SKM-1 treated with dmso at 0.1 percent for 144 hours (cell line): ENCODE data around the gene TNS1.

Experiments
- DNase-seq: peaks from one replicate; lab custom pipeline; 2025; ENCODE audit not compliant: unreplicated experiment; lab: John Stamatoyannopoulos, UW

The TNS1 gene

DNA sequence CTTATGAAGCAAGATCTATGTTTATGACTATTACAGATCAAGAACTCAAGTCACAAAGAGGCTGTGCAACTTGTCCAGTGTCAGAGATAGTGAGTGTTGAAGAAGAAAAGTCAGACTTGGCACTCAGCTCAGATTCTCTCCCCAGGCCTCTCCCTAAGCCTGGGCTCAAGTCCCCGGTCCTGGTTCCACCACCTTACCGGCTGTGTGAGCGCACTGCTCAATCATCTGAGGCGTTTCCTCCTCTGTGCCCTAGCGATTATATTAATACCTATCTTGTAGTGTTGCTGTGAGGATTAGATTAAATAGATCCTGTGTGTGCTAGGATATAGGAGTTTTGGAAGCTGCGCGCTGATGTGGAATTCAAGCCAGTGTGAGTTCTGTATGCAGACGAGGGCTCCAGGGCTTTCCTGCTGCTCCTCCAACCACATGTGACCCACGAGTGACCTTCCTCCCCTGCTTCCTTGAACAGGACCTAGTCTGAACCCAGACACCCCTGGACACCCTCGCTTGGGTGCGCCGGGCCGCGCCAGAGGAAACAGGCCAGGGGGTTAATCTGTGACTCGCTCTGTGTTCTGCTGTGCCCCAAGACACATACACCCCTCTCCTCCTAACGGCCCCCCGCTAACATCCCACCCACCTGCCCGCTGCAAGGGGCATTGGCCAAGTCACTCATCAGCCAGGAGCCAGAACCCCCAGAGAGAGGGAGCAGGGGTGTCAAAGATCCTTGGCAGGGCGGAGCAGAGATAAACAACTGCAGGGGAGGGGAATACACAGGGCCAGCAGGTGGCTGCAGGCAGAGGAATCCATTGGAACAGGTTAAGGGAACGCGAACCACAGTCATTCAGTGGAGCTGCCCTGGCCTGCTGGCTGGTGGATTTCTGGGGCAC, 38.3 kb downstream of the TNS1 start:
- no peak for DNase-seq

DNA sequence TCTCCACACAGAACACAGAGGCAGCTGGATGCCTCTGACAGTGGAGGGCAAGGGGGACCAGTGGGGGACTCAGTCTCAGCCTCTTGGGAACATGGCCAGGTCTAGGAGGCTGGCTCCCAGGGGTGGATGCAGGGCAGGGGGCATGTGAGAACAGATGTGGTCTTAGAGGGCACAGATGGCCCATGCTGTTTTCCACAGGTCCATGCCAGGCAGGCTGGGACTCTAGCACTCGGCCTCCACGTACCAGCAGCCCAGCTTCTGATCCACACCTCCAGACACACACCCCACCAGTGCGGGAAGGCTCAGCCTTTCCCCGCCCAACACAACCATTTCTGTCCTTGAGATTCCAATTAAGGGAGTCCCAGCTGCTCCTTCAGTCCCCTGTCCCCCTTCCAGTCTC, 42.4 kb downstream of the TNS1 start:
- DNase-seq = no peak

DNA sequence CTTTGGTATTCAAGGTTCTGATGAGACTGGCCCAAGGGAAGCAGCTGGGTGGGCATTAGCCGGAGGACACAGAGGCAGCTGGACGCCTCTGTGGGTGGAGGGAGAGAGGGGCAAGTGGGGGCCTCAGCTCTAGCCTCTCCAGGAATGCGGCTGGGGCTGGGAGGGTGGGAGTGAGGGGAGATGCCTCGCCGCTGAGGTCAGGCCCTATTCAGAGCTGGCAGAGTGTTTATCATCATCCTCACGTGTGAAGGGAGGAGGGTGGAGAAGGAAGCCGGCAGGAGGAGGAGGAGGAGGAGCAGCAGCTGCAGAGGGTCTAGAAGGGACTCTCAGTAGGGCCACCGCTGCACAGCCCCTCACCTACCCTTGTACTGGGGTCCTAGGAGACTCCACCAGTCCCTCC, 43.1 kb downstream of the TNS1 start:
- no peak for DNase-seq

DNA sequence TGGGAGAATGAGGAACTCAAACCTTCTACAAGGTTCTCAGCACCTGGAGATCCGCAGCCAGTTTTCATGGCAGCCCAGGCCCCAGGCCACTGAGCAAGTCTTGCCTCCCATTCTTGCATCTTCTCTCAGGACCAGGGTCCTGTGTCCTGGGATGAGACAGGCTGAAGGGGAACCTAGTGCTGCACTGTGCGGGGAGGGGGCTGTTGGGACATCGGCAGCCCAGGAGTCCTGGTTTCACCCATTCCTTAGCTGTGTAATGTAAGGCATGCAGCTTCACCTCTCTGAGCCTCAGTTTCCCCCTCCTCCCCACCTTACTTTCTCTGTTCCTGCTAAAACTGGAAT, 43.9 kb downstream of the TNS1 start:
- DNase-seq = no peak

DNA sequence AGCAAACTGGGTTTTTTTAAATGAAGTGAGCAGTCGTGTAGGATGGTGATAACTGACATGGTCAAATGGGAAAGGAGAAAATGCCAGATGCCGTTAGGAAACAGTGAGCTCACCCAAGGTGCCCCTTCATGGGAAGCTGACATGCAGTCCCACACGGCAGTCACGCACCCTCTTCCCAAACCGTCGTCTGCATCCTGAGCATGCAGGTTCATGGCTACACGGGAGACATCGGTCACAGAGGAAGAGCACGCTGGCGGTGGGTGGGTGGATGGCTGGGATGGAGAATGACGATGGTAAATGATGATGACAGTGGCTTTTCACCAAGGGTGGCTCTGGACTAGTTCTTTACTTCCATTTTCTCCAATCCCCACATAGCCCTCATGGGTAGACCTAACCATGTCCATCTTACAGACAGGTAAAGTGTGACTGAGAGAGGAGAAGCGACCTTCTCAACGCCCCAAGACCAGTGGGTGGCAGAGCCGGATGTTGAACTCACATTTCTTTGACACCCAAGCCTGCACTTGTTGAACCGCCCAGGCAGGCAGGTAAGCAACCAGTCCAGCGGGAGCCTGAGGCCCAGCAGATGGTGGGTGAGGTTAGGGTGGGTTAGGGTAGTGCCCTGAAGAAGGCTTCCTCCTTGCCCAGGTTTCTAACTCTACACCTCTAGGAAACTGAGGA, 44.5 kb downstream of the TNS1 start:
- DNase-seq = no peak

DNA sequence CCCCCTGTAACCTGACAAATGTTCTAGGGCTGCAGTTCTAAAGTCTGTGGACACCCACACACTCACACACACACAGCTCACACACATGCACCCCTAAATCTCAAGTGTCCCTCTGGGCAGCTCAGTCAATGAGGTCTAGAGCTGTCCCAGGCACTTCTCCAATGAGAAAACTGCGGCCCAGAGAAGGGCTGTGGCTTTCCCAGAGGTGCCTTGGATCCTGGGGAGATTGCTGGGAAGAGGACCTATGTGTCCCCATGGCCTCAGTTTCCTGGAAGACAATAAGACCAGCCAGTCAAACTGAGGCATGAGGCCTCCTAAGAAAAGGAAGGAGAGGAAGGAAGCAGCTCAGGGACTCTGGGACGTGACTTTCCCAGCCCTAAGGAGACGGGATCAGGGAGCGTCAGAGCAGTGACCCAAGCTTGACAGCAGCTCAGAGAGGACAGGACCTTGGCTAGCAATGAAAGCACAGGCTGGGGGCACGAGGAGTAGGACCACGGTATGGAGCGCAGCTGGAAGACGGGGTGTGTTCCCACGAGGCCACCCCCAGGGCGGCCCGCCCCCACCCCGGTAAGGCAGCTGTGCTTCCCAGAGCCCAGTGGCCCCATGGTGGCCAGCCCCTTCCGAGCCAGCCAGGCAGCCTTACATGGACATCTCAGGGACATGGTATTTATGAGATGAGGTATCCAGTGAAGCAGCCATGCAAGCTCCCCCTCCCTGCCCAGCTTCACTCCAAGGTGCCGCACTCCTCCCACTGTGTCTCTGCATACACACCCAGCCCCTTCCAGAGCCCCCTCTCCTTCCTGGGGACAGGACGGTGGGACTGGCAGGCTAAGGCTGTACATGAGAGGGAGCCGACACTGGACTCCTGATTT, 46.0 kb downstream of the TNS1 start:
- no peak for DNase-seq

DNA sequence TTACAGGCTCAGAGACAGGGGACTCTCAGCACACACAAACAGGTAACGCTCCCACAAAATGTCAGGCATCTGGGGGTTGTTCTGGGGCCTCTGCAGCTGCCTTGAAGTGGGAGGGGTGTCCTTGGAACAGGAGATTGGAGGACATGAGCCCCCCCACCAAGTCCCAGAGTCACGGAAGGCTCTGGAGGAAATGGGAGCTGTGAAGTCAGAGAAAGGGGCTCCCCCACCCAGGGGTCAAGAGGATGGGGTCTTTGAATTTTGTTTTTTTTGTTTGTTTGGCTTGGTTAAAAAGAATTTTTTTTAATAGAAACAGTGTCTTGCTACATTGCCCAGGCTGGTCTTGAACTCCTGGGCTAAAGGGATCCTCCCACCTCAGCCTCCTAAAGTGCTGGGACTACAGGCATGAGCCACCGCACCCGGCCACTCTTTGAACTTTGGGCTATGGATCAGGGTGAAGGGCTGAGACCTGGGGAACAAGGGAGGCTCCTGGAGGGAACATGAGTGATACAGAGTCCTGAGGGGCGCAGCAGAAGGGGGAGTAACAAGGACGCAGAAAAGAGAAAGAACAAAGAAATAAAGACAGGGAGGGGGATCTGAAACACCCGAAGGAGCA, 46.8 kb downstream of the TNS1 start:
- no peak for DNase-seq

DNA sequence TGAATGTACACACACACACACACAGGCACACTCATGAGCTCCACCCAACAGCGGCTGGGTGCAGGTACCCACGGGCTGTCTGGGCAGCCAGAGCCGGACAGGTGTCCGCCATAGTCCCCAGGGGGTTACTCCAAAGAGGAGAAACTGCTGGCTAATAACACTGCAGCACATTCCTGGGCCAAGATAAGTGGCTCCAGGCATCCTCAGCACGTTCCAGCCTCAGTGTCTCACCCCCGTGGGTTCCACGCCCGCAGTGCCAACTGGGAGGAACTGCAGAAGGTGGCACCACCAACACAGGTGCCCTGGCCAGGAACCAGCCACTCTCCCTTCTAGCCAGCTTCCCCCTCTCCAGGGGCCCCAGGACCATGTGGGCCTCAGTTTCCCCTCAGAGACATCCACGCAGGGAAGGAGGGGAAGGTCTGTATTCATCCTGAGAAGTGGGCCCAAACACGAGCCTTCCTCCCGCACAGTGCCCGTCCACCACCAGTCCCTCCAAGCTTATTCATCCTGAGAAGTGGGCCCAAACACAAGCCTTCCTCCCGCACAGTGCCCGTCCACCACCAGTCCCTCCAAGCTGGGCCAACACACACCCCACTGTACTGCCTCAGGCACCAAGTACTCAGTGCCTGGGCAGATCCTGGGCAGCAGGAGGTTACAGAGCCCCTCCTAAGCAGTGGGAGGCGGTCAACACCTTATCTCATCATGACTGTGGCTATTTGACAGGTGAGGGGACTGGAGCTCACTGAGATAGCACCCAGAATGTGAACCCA, 47.6 kb downstream of the TNS1 start:
- no peak for DNase-seq

DNA sequence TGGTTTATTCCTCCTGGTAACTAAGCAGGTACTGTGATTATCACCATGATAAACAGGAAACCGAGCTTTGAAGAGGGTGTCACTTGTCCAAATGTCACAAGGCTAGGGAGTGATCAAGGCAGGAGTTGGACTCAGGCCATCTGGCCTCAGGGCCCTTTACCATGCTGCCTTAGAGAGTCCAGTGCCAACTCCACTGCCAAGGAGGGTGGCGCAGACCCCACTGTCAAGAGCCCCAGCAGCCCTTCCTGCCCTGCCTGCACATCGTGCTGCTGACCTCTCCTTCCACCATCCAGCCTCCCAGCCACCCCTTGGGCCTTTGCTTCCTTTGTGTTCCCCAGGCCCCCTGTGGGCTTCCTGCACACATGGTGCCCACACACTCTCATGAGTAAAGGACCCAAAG, 48.3 kb downstream of the TNS1 start:
- no peak for DNase-seq

DNA sequence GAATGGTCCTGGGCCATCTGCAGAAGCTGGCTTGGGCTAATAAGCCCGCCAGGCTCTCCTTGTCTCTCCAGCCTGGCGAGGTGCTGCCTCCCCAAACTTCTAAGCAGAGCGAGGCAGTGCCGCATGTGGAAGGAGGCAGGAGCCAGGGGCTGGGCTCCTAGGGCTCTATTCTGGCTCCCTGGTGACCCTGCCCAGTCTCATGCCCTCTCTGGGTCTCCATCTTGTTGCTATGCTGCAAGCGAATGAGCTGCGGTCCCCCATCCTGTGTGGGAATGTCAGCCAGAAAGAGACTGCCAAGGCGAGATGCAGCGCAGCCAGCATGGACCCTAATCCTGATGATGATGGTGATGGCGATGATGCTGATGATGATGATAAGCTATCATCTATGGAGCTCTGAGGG, 48.7 kb downstream of the TNS1 start:
- no peak for DNase-seq

DNA sequence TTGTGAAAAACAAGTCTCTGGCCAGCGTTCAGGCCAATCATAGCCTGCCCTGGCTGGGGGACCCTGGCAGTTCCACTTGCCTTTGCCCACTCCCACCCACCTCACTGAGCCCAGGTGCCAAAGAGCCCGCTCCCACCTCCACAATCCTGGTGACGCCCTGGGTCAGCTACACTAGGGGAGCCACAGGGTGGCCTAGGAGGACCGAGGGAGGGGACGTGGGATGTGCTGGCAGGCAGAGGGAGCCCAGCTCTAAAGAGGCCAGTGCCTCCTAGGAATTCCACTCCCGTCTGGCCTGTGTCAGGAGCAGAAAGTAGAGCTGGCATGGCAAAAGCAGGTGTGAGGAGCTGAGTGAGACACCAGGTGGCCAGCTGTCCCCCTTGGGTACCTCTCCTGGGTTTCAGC, 49.3 kb downstream of the TNS1 start:
- DNase-seq = no peak

DNA sequence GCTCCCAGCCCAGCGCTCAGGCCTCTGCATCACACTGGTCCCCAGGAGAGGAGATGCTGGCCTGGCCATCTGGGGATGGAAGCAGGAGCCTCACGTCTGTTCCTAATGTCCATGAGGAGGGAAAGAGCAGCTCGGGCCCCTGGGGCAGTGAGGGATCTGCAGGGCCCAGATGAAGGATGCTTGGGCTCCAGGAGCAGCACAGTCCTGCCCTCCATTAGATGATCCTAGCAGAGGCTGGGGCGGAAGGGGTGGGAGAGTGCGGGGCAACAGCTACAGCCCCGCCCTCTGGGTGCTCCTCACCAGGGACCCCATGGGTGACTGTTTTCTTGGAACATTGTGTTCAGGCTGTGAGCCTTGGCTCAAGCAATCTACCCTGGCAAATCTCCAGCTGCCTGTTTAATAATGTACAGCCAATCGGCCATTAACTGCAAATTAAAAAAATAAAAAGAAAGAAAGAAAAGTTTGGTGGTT, 49.7 kb downstream of the TNS1 start:
- no peak for DNase-seq

DNA sequence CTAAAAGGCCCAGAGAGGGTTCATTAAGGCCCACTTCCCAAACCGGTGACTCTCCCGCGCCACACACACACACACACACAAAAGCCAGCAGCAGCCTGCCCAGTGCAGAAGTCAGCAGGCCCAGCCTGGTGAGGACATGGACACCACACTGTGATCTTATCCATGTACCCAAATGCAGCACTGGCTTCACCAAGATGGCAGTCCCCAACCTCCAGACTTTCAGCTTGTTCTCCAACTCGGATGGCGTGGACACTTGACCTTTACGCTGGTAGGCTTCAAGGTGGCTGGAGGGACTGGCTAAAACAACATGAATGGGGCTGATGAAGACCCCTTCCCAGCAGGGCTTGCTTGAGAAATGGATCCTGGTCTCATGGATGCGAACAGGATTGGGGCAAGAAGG, 50.4 kb downstream of the TNS1 start:
- DNase-seq = no peak

DNA sequence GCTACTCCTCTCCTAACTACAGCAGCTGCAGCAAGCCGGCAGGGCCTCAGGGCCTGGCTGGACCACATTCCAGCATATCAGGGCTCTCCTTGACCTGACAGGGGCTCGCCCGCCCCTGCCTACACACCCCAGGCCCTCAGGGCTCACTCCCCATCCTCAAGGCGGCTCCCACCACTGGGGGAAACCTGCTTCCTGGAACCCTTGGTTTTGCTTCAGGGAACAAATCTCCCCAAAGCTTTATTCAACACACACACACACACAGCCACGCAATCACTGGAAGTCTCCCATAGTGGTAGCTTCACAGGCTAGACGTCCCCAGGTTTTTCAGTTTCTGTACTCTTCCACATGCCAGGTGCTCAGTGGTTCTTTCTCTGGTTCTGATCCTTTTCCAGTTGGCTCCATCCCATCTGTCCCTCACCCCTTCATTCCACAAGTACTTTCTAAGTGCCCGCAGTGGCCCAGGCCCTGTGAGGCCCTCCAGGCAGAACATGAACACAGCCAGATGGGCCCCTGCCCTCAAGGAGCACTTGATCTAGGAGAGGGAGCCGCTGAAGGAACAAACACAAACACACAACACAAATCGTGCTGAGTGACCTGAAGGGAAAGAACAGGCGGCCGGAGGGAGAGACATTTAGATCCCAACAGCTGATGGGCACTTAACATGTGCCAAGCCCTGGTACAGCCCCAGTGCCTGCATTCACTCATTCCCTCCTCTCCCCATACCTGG, 51.1 kb downstream of the TNS1 start:
- DNase-seq = no peak

DNA sequence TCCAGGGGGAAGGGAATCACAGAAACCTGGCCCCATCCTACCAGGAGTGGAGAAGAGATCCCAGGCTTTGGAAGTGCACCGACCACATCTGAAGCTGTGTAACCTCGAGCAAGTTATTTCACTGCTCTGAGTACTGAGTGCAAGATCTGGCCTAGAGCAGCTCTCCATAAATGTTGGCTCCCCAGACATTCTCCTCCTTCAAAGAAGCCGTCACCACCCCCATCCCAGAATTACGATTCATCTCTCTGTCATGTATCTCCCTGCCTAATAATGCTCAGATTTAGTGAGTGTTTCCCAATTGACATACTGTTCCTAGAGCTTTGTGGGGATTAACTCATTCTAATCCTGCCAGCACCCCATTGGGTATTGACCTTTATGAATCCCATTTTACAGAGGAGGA, 51.7 kb downstream of the TNS1 start:
- no peak for DNase-seq

DNA sequence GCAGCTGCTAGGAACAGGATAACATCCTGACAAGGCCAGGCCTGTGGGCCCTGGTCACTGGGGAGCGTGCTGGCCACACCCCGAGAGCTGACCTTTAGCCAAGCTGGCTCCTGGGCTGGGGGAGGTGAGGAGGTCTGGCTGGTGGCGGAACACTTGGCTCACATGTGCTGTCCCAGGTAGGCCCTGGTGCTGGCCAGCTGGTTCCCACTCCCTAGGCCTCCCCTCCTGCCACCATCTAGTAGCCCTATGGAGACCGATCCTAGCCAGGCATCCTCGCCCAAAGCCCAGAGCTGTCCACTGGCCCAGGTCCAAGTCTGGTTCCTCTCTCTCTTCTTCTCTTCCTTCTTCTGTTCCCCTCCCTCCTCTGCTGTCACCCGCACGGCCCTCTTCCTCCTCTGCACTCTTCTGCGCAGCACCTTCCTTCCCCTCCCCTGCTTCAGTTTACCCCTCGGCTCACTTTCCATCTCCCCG, 52.4 kb downstream of the TNS1 start:
- no peak for DNase-seq

DNA sequence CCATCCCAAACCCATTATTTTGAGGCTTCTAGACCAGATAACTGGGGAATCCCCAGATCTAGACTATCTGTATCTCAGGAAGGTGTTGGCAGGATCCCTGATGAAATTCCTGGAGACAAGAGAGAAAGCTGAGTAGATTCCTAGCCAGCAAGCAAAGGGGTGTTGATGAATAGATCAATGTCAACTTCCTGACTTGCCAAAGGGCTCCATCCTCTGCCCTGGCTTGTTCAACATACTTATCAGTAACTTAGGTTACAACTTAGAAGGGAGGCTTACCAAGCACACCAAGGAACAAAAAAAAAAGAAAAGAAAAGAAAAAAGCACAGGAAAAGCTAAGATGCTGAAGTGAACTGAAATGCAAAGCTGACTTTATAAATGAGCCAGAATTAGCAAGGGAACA, 53.3 kb downstream of the TNS1 start:
- DNase-seq = no peak

DNA sequence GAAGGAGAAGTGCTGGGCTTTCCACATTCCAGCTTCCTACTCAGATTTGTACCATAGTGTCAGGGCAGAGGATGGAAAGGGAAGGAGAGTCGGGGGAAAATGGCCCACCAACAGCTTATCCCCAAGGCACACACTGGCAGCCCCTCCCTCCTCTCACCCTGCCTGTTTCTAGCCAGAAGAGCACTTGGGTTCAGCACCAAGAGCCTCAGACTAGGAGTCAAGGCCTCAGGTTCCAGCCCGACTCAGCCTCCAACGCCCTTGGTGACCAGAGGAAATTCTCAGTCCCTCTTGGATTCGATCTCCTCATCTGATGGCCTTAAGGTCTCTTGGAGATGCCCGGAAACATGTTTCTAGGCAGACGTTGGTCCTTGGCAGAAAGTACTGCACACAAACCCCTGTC, 53.9 kb downstream of the TNS1 start:
- no peak for DNase-seq

DNA sequence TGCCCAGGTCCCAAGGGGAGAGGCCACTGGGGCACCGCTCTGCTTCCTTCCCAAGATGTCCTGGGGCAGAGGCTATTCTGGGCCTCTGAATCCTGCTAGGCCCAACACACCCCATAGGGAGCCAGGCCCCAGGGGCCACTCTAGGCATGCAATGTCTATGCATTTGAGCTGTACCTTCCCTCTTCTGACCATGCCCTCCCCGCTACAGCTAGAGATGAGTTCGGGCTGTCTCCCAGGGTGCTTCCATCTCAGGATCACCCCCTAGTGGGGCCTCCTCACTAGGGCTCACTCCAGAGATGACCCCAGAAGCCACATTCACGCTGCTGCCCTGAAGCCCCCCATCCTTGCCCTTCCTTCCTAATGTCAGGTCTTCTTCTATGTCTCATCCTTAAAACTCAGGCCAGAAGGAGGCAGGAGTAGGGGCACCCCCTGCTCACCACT, 54.4 kb downstream of the TNS1 start:
- no peak for DNase-seq
